B cell (primary cell): ENCODE data around the gene THNSL1. TPM values are rescaled to one million over a fixed set of nuclear protein-coding genes. Genes with fewer than 3 reads are reported as not detected.

Experiments used
- ATAC-seq: fragments of 200-7000 bp; cut with Tn5 transposase; one replicate; pipeline ENCODE4 v1.10.0; 2021; ENCODE audit warnings: low read depth, mild to moderate bottlenecking, moderate number of reproducible peaks, moderate library complexity
- CTCF ChIA-PET: fragments of 350-600 bp; sonication (Branson Sonifier 250); formaldehyde crosslinking; loops from one replicate; lab custom pipeline; 2021; ENCODE audit warnings: antibody characterized with exemption, inconsistent platforms; lab: Charles Lee
- POLR2A ChIA-PET: fragments of 350-600 bp; sonication (Branson Sonifier 250); formaldehyde crosslinking; loops from one replicate; lab custom pipeline; 2021; ENCODE audit warnings: antibody characterized with exemption; lab: Charles Lee
- DNase-seq: peaks from one replicate; pipeline ENCODE4 v3.0.0; 2013
- H2AFZ ChIP-seq: 2 replicates; pipeline ENCODE4 v1.6.1; 2012; ENCODE audit warnings: mild to moderate bottlenecking, low read depth, low read length; ENCODE audit not compliant: insufficient read depth, poor library complexity, severe bottlenecking
- H3K27ac ChIP-seq, 2 donors: 1 replicate in 1 of 2; 2 replicates in 1 of 2; pipeline ENCODE4 v1.5.1; 2012 to 2013; ENCODE audit warnings: low read length in 2 of 2, mild to moderate bottlenecking in 2 of 2, moderate library complexity in 1 of 2
- H3K27me3 ChIP-seq, 4 experiments: fragments of 200-600 bp in 1 of 4; sonication (generic) in 1 of 4; replicated peaks in 1 of 4; 1 replicate in 2 of 4; 2 replicates in 2 of 4; pipeline versions ENCODE4 v1.6.1 to v1.7.0; 2013 to 2016; ENCODE audit warnings: low read length in 3 of 4, mild to moderate bottlenecking in 2 of 4, mixed read lengths in 1 of 4, moderate library complexity in 1 of 4; ENCODE audit not compliant: insufficient read depth in 4 of 4, control insufficient read depth in 3 of 4; ENCODE audit errors: control extremely low read depth in 1 of 4
- H3K36me3 ChIP-seq, 2 experiments: replicated peaks in 1 of 2; 1 replicate in 1 of 2; 2 replicates in 1 of 2; pipeline versions ENCODE4 v1.6.1 to v1.7.1; 2013; ENCODE audit warnings: low read length in 1 of 2; ENCODE audit not compliant: insufficient read depth in 2 of 2, control insufficient read depth in 1 of 2; ENCODE audit errors: control extremely low read depth in 1 of 2, extremely low read depth in 1 of 2
- H3K4me1 ChIP-seq, 2 donors: fragments of 200-600 bp in 1 of 2; sonication (generic) in 1 of 2; 1 replicate in 1 of 2; 2 replicates in 1 of 2; pipeline versions ENCODE4 v1.5.1 to v1.6.1; 2013 to 2017; ENCODE audit warnings: low read length in 2 of 2; ENCODE audit not compliant: control insufficient read depth in 2 of 2, insufficient read depth in 2 of 2
- H3K4me2 ChIP-seq: replicated peaks from 2 replicates; pipeline ENCODE3; 2012; ENCODE audit warnings: mild to moderate bottlenecking, low read depth, low read length; ENCODE audit not compliant: poor library complexity, severe bottlenecking
- H3K4me3 ChIP-seq, 5 experiments: fragments of 200-600 bp in 1 of 5; sonication (generic) in 1 of 5; 1 replicate in 3 of 5; 2 replicates in 2 of 5; pipeline versions ENCODE4 v1.5.1 to v1.7.0; 2011 to 2016; ENCODE audit warnings: low read length in 4 of 5, mild to moderate bottlenecking in 4 of 5, low read depth in 2 of 5, control low read depth in 1 of 5, moderate library complexity in 1 of 5; ENCODE audit not compliant: insufficient read depth in 1 of 5; ENCODE audit errors: control extremely low read depth in 1 of 5, extremely low read depth in 1 of 5
- H3K79me2 ChIP-seq: fragments of 200-600 bp; sonication (generic); one replicate; pipeline ENCODE4 v1.6.0; 2016; ENCODE audit warnings: low read length; ENCODE audit not compliant: control insufficient read depth, insufficient read depth
- H3K9ac ChIP-seq: fragments of 200-600 bp; sonication (generic); 2 replicates; pipeline ENCODE4 v1.6.1; 2017; ENCODE audit warnings: mild to moderate bottlenecking, low read length, moderate library complexity
- H3K9me3 ChIP-seq, 3 donors: one replicate each; pipeline versions ENCODE4 v1.6.1 to v1.7.1; 2013; ENCODE audit warnings: low read length in 2 of 3; ENCODE audit not compliant: control insufficient read depth in 2 of 3, insufficient read depth in 1 of 3; ENCODE audit errors: control extremely low read depth in 1 of 3
- H4K20me1 ChIP-seq: 2 replicates; pipeline ENCODE4 v1.6.0; 2012; ENCODE audit warnings: mild to moderate bottlenecking, low read length; ENCODE audit not compliant: insufficient read depth, control insufficient read depth, poor library complexity, severe bottlenecking
- H3K27ac Mint-ChIP-seq: one replicate; pipeline ENCODE4 v1.8.0; 2021; ENCODE audit warnings: mixed read lengths
- H3K27me3 Mint-ChIP-seq: one replicate; pipeline ENCODE4 v1.8.0; 2021; ENCODE audit warnings: mixed read lengths
- H3K4me1 Mint-ChIP-seq: one replicate; pipeline ENCODE4 v1.8.0; 2021; ENCODE audit warnings: mixed read lengths
- H3K4me3 Mint-ChIP-seq: one replicate; pipeline ENCODE4 v1.8.0; 2021; ENCODE audit warnings: mixed read lengths
- H3K9me3 Mint-ChIP-seq: one replicate; pipeline ENCODE4 v1.8.0; 2022; ENCODE audit warnings: mixed read lengths; ENCODE audit not compliant: insufficient read depth
- EZH2 ChIP-seq: IDR thresholded peaks from 2 replicates; pipeline ENCODE4 v1.6.1; 2012; ENCODE audit warnings: borderline replicate concordance, low read depth, mild to moderate bottlenecking, moderate library complexity, low read length; ENCODE audit not compliant: insufficient read depth, poor library complexity, severe bottlenecking
- WGBS: methylation state at CpG from one replicate; pipeline ENCODE4 v1.1.5; 2013; ENCODE audit warnings: missing lambda C conversion rate; ENCODE audit not compliant: insufficient coverage; 5-methylcytosine and 5-hydroxymethylcytosine counted together
- intact Hi-C: fragments of 100-400 bp; cut with micrococcal nuclease; formaldehyde crosslinking; loops from one replicate; pipeline ENCODE4 v1.10.0; 2022
- polyA plus RNA-seq: library from polyadenylated mRNA; depleted of rRNA; stranded (reverse); fragments of >200 nt; gene quantifications from 2 replicates; pipeline ENCODE4 v1.2.3, GENCODE V29; 2012
- total RNA-seq, 2 donors: library from RNA; stranded (reverse); fragments of 120-200 nt in 1 of 2; gene quantifications; 1 replicate in 1 of 2; 2 replicates in 1 of 2; pipeline versions ENCODE4 v1.2.3 to v1.2.4, GENCODE V29; 2013 to 2022
- TF ChIP-seq, protein P1 (sequence below): fragments of 200-600 bp; IDR thresholded peaks from one replicate; pipeline ENCODE4 v1.8.0; 2022; ENCODE audit warnings: antibody characterized with exemption, mild to moderate bottlenecking

THNSL1 gene
- total and polyA plus RNA-seq, 2 donors (not counting 1 experiment from before 2014, with no cell fraction given), result 0.72 to 4.3 TPM

DNA sequence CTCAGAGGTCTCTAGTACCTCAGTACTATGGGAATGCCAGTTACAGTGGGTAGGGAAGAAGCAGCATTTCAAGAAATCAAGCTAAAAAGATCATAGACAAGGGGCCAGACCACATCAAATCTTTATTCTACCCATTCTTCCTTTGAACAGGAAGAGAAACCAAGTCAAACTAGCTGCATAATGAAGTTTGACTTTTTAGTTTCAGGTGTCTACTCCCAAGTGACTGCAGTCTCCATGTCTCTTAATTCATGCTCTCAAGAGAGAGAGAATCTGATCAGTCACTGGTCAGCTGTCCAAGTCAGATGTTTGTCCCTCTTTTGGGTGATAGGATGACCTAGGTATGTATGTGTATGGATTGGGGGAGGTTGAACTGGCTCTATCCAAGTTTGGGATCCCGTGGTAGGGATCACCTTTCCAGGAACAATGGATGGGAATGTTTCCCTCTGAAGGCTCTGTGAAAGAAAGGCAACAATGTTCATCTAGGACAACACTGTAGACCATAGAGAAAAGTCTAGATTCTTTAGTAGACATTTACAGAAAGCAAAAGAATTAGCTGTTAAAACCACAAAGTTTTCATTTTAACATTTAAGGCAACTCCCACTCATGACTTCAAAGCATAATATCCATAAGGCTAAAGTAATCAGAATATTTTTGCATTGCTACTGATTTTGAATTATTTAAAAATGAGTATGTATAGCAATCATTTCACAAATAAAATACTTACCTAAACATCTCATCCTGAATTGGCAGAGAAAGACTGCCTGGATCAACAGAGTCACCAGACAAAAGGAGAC is 33.9 kb upstream of the THNSL1 start:
- Histone ChIP-seq H3K36me3 (no peaks in the 10 kb centered on the region), H3K27me3 (peaks cover 0 to 8% (median 2%) of the 10 kb centered on the region in 4 experiments), H3K9ac (no peak overlapping the region), H3K4me1 (no peaks in the 10 kb centered on the region), H3K4me2 (no peak overlapping the region), H4K20me1 (no peaks in the 10 kb centered on the region), H3K4me3 (no peak overlapping the region), H3K27ac (no peak overlapping the region), H3K9me3 (peaks cover 0 to 4% (median 0%) of the 10 kb centered on the region in 3 donors), H3K79me2 (no peaks in the 10 kb centered on the region), H2AFZ (no peak overlapping the region)
- no peak overlapping the region for H3K27ac Mint-ChIP-seq
- ATAC-seq (no peak), DNase-seq (no peak)
- no peak overlapping the region for H3K4me3 Mint-ChIP-seq
- WGBS, result 80% methylated on average over 1 of the region's 1 CpG
- CTCF ChIA-PET, result no interaction called here
- peaks cover 5% of the 10 kb centered on the region for H3K27me3 Mint-ChIP-seq
- intact Hi-C loops, result no loop called here
- POLR2A ChIA-PET, result no interaction called here
- H3K4me1 Mint-ChIP-seq, result no peaks in the 10 kb centered on the region
- no peaks in the 10 kb centered on the region for H3K9me3 Mint-ChIP-seq
- no peak for TF ChIP-seq EZH2
- TF ChIP-seq, protein P1, sequence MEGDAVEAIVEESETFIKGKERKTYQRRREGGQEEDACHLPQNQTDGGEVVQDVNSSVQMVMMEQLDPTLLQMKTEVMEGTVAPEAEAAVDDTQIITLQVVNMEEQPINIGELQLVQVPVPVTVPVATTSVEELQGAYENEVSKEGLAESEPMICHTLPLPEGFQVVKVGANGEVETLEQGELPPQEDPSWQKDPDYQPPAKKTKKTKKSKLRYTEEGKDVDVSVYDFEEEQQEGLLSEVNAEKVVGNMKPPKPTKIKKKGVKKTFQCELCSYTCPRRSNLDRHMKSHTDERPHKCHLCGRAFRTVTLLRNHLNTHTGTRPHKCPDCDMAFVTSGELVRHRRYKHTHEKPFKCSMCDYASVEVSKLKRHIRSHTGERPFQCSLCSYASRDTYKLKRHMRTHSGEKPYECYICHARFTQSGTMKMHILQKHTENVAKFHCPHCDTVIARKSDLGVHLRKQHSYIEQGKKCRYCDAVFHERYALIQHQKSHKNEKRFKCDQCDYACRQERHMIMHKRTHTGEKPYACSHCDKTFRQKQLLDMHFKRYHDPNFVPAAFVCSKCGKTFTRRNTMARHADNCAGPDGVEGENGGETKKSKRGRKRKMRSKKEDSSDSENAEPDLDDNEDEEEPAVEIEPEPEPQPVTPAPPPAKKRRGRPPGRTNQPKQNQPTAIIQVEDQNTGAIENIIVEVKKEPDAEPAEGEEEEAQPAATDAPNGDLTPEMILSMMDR, result no peak

DNA sequence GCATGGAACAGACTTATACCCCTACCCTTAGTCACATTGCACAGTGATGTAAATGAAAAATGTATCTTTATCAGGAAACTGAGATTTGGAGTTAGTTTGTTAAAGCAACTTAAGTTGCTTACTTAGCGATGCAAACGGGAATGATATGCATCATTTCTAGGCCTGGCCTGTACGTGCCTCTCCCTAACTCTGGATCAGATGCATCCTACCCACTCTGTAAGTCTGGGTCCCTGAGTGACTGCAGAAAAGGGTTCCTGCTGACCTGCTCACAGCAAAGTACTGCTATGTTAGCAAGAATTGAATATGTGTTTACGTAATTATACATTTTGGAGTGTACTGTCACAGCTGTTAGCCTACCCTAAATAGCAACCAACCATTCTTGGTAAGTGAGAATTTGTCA is 33.3 kb upstream of the THNSL1 start:
- no peak for DNase-seq
- Mint-ChIP-seq H3K4me1 (no peaks in the 10 kb centered on the region), H3K4me3 (no peak overlapping the region), H3K27me3 (peaks cover 7% of the 10 kb centered on the region), H3K9me3 (no peaks in the 10 kb centered on the region), H3K27ac (no peak overlapping the region)
- H2AFZ ChIP-seq, result no peak overlapping the region
- H3K4me2 ChIP-seq, result no peak overlapping the region
- no peak overlapping the region for H3K4me3 ChIP-seq
- peaks cover 0 to 8% (median 2%) of the 10 kb centered on the region in 4 experiments for H3K27me3 ChIP-seq
- H3K9ac ChIP-seq, result no peak overlapping the region
- no peaks in the 10 kb centered on the region for H3K79me2 ChIP-seq
- intact Hi-C loops, result no loop called here
- no peaks in the 10 kb centered on the region for H4K20me1 ChIP-seq
- TF ChIP-seq, protein P1, result no peak
- TF ChIP-seq EZH2, result no peak
- ChIA-PET POLR2A (no interaction called here), CTCF (interaction anchor here (0.6 kb wide), 1 partner anchor 1285 kb away, joined by 4 read pairs; no protein-coding TSS in a partner anchor)
- no peaks in the 10 kb centered on the region for H3K4me1 ChIP-seq
- H3K9me3 ChIP-seq, result peaks cover 0 to 4% (median 0%) of the 10 kb centered on the region in 3 donors
- 100% methylated on average over 3 of the region's 4 CpGs for WGBS
- H3K36me3 ChIP-seq, result no peaks in the 10 kb centered on the region
- no peak overlapping the region for H3K27ac ChIP-seq
- no peak for ATAC-seq
